SU-DHL-6 (cell line): Measurements from ENCODE around the gene RNF126.

Experiments used
- H2AFZ ChIP-seq: fragments of 200-600 bp; sonication (generic); 2 replicates; pipeline ENCODE4 v1.6.1; 2014; ENCODE audit warnings: low read depth, mild to moderate bottlenecking, moderate library complexity, mixed read lengths, antibody characterized with exemption, low read length; ENCODE audit not compliant: severe bottlenecking
- H3F3A ChIP-seq: fragments of 200-600 bp; shearing (Covaris generic); 2 replicates; pipeline ENCODE4 v1.6.0; 2016; ENCODE audit warnings: antibody characterized with exemption, mild to moderate bottlenecking; ENCODE audit not compliant: insufficient read depth
- H3K27ac ChIP-seq: fragments of 200-600 bp; sonication (generic); 2 replicates; pipeline ENCODE4 v1.5.1; 2016; ENCODE audit warnings: low read depth, mild to moderate bottlenecking, low read length, moderate library complexity, mixed read lengths
- H3K27me3 ChIP-seq: fragments of 200-600 bp; sonication (generic), shearing (Covaris generic); 2 replicates; pipeline ENCODE4 v1.6.0; 2014; ENCODE audit warnings: mild to moderate bottlenecking, low read length
- H3K36me3 ChIP-seq: fragments of 200-600 bp; sonication (generic); 2 replicates; pipeline ENCODE4 v1.6.1; 2014; ENCODE audit warnings: mild to moderate bottlenecking, low read length, mixed read lengths
- H3K4me2 ChIP-seq: fragments of 300-600, 200-600 bp; shearing (Covaris generic), sonication (generic); 2 replicates; pipeline ENCODE4 v1.6.0; 2014; ENCODE audit warnings: low read length, low read depth, mild to moderate bottlenecking; ENCODE audit not compliant: poor library complexity, severe bottlenecking
- H3K4me3 ChIP-seq: fragments of 200-600 bp; sonication (generic); 2 replicates; pipeline ENCODE4 v1.5.1; 2014; ENCODE audit warnings: antibody characterized with exemption, low read length, mild to moderate bottlenecking, mixed read lengths; ENCODE audit not compliant: insufficient read depth, poor library complexity, severe bottlenecking
- H3K79me2 ChIP-seq: fragments of 200-600 bp; sonication (generic); 2 replicates; pipeline ENCODE4 v1.6.1; 2014; ENCODE audit warnings: mild to moderate bottlenecking, low read length, moderate library complexity; ENCODE audit not compliant: insufficient read depth
- H3K9ac ChIP-seq: fragments of 200-600 bp; sonication (generic); 2 replicates; pipeline ENCODE4 v1.7.0; 2014; ENCODE audit warnings: mild to moderate bottlenecking, low read length
- H3K9me2 ChIP-seq: fragments of 200-600 bp; sonication (generic); replicated peaks from 2 replicates; pipeline ENCODE4 v1.6.1; 2014; ENCODE audit warnings: low read length; ENCODE audit not compliant: insufficient read depth
- H3K9me3 ChIP-seq: fragments of 200-600 bp; sonication (generic); 2 replicates; pipeline ENCODE4 v1.6.1; 2014; ENCODE audit warnings: low read length, mixed read lengths; ENCODE audit not compliant: insufficient read depth
- H4K20me1 ChIP-seq: fragments of 200-600 bp; sonication (generic); 2 replicates; pipeline ENCODE4 v1.6.1; 2014; ENCODE audit warnings: low read depth, mild to moderate bottlenecking, antibody characterized with exemption, low read length, moderate library complexity, mixed read lengths
- EZH2phosphoT487 ChIP-seq: fragments of 200-600 bp; sonication (generic), shearing (Covaris generic); conservative IDR thresholded peaks from 2 replicates; pipeline ENCODE4 v1.6.1; 2018; ENCODE audit warnings: mild to moderate bottlenecking, antibody characterized with exemption, low read length, moderate library complexity, mixed read lengths
- TF ChIP-seq, protein P1 (sequence below): fragments of 200-600 bp; sonication (generic); IDR thresholded peaks from one replicate; pipeline ENCODE4 v1.5.1; 2017; ENCODE audit warnings: antibody characterized with exemption, mild to moderate bottlenecking, low read length, moderate library complexity; ENCODE audit not compliant: insufficient read depth, poor library complexity, severe bottlenecking

Gene RNF126

DNA sequence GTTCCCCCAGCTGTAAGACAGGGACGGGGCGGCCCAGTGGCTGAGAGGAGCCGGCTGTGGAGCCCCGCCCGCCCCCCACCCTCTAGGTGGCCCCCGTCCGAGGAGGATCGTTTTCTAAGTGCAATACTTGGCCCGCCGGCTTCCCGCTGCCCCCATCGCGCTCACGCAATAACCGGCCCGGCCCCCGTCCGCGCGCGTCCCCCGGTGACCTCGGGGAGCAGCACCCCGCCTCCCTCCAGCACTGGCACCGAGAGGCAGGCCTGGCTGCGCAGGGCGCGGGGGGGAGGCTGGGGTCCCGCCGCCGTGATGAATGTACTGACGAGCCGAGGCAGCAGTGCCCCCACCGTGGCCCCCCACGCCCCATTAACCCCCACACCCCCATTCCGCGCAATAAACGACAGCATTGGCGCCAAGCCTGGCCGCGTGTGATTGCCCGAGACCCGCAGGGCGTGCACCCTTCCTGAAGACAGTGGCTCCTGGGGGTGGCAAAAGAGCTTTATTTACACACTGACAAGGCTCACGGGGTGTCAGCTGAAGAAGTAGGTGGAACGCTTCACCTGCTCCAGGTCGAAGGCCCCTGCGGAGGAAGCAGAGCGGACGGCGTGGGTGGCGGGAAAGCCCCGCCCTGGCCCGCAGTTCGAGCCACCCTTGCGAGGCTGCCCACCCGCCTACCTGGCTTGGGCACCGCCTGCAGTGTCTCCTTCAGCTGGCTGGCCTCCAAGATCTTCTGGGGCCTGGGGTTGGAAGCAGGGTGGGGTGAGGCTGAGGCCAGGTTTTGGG, 46.1 kb downstream of the RNF126 start:
- Histone ChIP-seq H3K79me2 (no peaks in the 10 kb centered on the region), H3K9me3 (no peaks in the 10 kb centered on the region), H3K4me3 (no peak overlapping the region), H3K9ac (no peak overlapping the region), H2AFZ (no peak overlapping the region), H3K4me2 (no peak overlapping the region), H3K36me3 (no peaks in the 10 kb centered on the region), H3K9me2 (no peaks in the 10 kb centered on the region), H4K20me1 (no peaks in the 10 kb centered on the region), H3K27ac (no peak overlapping the region), H3K27me3 (no peaks in the 10 kb centered on the region), H3F3A (no peaks in the 10 kb centered on the region)
- TF ChIP-seq EZH2phosphoT487 = no peak
- TF ChIP-seq, protein P1, sequence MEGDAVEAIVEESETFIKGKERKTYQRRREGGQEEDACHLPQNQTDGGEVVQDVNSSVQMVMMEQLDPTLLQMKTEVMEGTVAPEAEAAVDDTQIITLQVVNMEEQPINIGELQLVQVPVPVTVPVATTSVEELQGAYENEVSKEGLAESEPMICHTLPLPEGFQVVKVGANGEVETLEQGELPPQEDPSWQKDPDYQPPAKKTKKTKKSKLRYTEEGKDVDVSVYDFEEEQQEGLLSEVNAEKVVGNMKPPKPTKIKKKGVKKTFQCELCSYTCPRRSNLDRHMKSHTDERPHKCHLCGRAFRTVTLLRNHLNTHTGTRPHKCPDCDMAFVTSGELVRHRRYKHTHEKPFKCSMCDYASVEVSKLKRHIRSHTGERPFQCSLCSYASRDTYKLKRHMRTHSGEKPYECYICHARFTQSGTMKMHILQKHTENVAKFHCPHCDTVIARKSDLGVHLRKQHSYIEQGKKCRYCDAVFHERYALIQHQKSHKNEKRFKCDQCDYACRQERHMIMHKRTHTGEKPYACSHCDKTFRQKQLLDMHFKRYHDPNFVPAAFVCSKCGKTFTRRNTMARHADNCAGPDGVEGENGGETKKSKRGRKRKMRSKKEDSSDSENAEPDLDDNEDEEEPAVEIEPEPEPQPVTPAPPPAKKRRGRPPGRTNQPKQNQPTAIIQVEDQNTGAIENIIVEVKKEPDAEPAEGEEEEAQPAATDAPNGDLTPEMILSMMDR = no peak

DNA sequence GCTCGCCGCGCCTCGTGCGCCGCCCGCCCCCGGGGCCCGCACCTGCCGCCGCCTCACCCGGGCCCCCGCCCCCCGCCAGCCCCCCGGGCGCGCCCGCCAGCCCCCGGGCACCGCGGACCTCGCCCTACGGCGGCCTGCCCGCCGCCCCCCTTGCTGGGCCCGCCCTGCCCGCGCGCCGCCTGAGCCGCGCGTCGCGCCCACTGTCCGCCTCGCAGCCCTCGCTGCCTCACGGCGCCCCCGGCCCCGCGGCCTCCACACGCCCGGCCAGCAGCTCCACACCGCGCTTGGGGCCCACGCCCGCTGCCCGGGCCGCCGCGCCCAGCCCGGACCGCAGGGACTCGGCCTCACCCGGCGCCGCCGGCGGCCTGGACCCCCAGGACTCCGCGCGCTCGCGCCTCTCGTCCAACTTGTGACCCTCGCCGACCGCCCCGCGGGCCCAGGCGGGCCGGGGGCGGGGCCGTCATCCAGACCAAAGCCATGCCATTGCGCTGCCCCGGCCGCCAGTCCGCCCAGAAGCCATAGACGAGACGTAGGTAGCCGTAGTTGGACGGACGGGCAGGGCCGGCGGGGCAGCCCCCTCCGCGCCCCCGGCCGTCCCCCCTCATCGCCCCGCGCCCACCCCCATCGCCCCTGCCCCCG, 46.8 kb downstream of the RNF126 start:
- Histone ChIP-seq H3K4me3 (no peak overlapping the region), H3K27me3 (no peaks in the 10 kb centered on the region), H4K20me1 (no peaks in the 10 kb centered on the region), H3K9ac (no peak overlapping the region), H3K27ac (no peak overlapping the region), H2AFZ (no peak overlapping the region), H3K9me2 (no peaks in the 10 kb centered on the region), H3F3A (no peaks in the 10 kb centered on the region), H3K79me2 (no peaks in the 10 kb centered on the region), H3K9me3 (no peaks in the 10 kb centered on the region), H3K4me2 (no peak overlapping the region), H3K36me3 (no peaks in the 10 kb centered on the region)
- TF ChIP-seq, protein P1 = no peak
- TF ChIP-seq EZH2phosphoT487 = no peak

DNA sequence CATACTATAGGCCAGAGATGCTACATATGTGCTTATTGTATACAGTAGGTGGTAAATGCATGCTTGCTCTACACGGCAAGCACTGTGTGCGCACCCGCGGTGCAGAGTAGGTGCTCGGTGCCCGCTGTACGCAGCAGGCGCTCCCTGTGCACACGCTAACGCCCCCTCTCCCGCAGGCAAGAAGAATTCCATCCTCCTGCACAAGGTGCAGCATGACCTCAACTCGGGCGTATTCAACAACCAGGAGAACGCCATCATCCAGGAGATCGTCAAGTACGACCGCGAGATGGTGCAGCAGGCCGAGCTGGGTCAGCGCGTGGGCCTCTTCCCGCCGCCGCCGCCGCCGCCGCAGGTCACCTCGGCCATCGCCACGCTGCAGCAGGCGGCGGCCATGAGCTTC, 47.4 kb downstream of the RNF126 start:
- Histone ChIP-seq H2AFZ (no peak overlapping the region), H3K36me3 (no peaks in the 10 kb centered on the region), H3K27ac (no peak overlapping the region), H3K4me2 (no peak overlapping the region), H3K27me3 (no peaks in the 10 kb centered on the region), H3K79me2 (no peaks in the 10 kb centered on the region), H3K9ac (no peak overlapping the region), H3F3A (no peaks in the 10 kb centered on the region), H3K4me3 (no peak overlapping the region), H4K20me1 (no peaks in the 10 kb centered on the region), H3K9me3 (no peaks in the 10 kb centered on the region), H3K9me2 (no peaks in the 10 kb centered on the region)
- TF ChIP-seq, protein P1 = no peak
- no peak for TF ChIP-seq EZH2phosphoT487
